GM18517 (cell line): ENCODE measurements around the gene PRKCA.
"Not testable (repeated sequence)": the region's sequence is repeated elsewhere in the genome, so short reads cannot be mapped to it uniquely, and the experiment has no call there.

Experiments used
- ATAC-seq: cut with Tn5 transposase; IDR thresholded peaks from one replicate; pipeline ENCODE4 v1.9.1; 2021; ENCODE audit warnings: mild to moderate bottlenecking, moderate library complexity; ENCODE audit not compliant: unreplicated experiment

The PRKCA gene

DNA sequence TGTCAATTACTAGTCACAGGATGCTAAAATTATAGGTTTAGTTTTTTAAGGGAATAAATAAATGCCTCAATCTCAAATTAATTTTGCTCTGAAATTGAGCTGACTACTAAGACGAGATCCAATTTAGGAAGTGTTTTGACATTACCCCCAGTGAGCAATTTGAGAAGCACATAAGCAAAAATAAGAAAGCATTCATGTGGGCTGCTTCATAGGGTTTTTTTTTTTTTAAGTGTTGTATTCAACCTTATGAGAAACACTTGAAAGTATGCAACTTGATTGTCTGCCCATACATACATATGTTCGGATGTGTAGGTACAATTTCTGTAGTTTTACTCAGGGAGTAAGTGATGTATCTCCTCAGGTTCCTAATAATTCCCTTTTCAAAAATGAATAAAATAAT is 77.6 kb downstream of the PRKCA start:
- ATAC-seq, result no peak

DNA sequence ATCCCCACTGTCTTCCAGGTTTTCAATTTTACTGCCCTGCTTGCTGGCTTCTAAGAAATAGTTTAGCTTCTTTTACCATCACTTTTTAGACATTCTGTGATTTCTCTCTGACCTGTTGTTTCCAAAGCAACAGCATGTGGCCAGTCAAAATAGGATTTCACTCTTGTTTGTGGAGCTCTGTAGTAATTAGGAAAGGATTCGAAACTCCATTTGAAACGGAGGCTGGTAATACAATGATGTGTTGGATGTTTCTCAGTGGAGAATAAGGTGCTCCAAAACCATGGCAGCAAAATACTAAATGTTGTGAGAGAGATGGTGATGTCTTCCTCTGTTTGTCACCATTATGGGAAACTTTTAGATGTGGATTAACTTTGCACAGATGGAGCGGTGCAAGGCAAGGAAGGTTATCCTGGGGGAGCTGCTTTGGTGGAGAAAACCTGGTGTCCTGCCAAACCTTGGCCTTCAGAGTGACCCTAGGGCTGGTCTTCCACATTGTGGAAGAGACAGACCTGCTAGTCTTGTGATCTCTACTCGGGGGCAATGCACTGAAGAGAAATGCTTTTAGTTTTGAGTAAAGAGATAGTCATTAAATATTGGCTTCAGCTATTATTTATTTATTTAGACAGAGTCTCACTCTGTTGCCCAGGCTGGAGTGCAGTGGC is 79.4 kb downstream of the PRKCA start:
- no peak for ATAC-seq

DNA sequence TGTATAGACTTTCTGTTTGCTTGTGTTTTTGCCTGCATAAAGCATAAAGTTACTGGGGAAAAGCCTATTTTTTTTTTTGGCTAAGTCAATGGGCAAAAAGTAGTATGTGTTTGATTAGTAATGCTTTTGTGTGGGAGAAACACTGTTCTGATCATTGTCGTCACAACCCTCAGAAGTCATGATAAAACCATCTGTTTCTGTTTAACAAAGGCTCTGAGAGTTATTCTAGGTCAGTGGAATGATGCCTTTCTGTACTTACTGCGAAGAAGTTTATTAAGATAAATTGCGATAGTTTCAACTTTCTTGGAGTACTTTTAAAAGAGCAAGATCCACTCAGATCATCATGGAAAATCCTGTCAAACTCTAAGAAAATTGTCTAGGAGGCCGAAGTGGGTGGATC is 80.9 kb downstream of the PRKCA start:
- ATAC-seq, result no peak

DNA sequence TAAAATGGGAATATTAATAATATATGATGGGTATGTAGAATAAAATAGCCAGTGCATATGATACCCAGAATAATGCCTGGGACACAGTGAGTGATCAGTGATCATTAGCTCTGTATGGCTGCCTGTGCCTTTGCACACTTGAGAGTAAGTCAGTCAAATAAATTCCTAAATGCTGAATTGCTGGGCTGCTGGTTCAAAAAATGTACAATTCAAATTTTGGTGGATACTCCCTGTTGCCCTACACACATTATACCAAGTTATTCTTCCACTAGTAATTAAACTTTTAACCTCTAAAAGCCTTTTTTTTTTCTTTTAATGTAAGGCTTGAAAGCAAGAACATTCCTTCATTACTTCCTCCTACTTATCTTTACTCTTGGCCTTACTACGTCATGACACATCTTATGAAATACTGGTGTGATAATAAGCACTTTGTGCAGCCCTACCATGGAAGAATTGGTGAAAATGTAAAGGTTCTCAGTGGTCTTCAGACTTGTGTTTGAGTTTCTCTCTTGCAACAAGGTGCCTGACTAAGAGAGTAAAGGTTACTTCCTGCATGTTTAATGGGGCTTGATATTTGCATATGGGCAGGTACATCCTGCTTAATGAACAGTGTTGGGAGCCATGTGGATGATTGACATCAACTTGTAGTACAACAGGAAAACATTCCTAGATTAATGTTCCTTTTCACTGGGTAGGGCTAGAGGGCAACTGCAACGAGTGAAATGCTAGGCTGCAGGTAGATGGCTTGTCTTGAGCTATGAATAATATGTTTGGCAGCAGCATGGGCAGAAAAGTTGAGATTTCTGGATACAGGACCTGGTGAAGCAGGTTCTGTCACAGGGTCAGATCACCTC is 84.3 kb downstream of the PRKCA start:
- ATAC-seq, result no peak

DNA sequence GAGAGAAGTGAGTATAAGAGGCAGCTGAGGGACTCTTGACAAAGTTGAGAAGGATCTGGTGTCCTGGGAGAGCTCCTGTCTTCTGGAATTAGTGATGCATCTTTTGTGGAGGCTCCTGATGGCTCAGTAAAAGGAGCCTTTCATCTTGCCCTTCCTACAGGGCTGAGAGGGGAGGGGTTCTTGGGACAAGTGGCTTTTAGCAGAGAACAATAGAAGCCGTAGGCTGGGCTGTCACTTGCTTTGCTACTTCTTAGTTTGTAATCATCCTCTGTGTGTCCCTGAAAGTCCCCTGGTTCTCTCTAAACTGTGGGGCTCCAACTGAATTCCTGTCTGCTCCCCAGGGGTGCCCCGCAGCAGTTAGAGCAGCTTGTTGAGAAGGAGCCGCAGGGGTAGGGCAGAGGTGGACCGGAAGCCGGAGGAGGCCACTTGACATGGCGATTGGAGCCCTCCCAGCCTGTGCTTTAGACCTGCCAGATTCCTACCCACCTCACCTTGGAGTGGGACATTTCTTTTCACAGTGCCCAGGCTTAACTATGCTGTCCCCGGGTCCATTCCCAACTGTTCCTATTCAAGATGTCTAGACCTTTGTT is 85.1 kb downstream of the PRKCA start:
- no peak for ATAC-seq

DNA sequence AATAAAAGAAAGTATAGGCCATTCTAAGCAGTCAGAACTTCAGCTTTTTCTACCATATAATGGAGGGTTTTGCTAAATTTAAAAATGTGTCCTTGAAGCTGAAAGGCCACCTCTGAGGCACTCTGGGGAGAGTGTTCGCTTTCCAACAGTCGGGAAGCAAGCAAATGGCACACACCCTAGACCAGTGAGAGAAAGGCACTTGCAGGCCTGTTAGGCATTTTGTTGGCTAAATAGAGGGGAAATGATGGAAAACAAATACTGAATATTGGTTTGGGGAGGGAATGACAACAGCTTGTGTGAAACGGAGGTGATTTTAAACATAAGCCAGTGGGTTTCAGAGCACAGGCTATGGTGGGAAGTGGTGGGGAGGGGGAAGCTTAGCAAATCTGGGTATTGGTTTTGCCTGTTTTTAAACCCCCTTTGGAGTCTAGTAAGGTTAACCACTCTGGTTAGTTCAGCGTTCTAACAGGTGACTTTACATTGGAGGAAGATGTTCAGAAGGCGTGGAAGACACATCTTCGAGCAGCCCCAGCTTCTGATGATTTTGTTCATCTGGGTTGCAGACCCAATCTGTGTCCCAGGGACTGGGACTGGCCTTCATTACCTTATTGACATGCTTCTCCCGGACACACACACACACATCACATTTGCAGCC is 90.5 kb downstream of the PRKCA start:
- ATAC-seq, result no peak

DNA sequence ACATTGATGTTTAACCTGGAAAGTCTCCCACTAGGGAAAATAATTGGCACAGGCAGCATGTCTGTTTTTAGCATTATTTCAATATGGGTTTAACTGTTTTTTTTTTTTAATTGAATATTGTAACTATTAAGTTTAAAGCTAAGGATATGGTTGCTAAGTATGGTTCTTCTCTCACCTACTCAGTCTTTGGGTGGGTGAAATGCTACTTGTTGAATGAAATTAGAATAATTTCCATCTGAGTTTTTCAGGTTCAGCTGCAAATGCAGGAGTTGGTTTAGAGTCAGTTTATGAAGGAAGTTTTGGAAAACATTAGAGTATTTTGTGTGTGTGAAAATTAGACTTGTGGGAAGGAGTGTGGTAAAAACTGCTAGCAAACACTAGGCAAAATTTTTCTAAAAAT is 93.5 kb downstream of the PRKCA start:
- ATAC-seq, result no peak

DNA sequence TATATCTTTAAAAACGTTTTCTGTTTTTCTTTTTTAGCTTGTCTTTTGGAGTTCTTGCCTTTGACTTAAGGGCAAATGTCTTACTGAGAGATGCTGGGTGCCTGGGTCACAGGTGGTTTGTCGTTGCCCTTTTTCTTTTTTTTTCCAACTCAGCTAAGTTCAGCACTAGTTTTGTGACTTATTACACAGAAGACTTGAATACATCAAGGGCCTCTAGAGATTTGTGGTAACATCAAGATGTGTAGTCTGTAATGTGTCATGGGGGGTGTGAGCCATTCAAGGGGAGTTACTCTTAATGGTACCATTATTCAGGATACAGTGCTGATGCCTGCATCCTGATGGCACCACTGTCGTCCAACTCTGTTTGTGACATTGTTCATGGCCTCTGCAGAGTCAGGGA is 95.1 kb downstream of the PRKCA start:
- no peak for ATAC-seq

DNA sequence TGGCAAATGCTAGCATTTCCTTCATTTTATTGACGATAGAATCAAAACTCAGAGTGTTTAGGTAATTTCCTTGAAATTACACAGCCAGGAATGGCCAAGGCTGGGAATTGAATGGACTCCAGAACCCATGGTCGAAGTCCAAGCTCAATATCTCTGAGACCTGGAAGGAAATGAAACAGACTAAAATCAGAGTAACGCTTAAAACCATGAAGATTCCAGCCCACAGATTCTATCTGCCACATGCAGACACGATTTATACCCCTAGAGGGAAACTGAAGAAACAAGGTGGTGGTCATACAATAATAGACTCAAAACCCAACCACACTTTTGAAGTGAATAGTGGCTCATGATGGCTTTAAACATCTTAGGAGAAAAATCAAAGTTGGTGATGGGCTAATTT is 95.6 kb downstream of the PRKCA start:
- no peak for ATAC-seq

DNA sequence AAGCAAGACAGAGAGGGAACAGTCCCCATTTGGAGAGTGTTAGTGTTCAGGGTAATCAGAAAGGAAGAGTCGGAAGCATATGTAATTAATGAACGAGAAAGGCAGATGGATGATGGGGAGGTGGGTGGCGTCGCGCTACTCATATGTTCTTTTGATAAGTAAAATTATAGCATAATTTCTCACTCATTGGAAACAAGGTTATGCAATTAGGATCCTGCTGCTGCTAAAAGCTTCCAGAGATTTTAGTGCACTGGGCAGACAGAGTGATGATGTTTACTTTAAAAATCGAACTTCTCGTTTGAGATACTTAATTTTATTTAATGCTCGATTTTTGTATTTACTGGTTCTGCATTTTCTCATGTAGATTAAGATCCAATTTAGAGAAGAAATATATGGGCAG is 96.2 kb downstream of the PRKCA start:
- ATAC-seq, result no peak

DNA sequence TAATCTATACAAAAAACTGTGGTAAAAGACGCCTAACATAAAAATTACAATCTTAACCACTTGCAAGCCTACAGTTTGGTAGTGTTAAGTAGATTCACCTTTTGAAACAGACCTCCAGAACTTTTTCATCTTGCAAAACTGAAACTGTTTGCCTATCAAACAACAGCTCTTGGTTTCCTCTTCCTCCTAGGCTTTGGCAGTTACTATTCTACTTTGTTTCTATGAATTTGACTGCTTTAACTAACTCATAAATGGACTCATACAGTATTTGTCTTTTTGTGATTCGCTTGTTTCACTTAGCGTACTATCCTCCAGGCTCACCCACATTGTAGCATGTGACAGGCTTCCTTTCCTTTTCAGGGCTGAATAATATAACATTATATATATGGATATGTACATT is 97.0 kb downstream of the PRKCA start:
- no peak for ATAC-seq

DNA sequence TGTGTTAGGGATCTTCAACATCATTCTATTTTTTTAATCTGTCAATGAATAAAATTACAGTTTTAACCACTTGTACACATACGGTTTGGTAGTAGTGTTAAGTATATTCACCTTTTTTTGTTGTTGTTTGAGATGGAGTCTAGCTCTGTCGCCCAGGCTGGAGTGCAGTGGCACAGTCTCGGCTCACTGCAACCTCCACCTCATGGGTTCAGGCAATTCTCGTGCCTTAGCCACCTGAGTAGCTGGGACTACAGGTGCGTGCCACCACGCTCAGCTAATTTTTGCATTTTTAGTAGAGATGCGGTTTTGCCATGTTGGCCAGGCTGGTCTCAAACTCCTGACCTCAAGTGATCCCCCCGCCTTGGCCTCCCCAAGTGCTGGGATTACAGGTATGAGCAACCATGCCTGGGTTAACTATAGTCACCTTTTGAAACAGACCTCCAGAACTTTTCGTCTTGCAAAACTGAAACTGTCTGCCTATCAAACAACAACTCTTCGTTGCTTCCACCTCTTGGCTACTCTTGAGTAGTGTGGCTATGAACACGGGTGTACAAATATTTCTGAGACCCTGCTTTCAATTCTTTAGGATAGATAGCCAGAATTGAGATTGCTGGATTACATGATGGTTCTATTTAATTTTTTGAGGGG is 97.8 kb downstream of the PRKCA start:
- ATAC-seq, result not testable (repeated sequence)

DNA sequence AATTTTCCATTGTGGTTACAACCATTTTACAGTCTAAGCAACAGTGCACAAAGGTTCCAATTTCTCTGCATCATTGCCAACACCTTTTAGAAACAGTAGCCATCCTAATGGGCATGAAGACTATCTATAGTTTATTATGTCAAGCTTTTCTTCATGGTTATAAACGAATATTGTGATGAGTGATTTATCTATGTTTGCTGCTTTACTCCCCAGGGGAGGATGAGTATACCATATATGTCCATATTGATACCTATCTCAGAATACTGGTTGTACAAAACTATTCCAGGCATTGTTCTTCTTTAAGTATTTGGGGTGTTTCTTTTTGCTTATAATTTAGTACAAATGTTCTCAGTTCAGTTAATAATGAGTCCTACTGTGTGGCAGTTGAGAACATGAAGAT is 98.3 kb downstream of the PRKCA start:
- no peak for ATAC-seq

DNA sequence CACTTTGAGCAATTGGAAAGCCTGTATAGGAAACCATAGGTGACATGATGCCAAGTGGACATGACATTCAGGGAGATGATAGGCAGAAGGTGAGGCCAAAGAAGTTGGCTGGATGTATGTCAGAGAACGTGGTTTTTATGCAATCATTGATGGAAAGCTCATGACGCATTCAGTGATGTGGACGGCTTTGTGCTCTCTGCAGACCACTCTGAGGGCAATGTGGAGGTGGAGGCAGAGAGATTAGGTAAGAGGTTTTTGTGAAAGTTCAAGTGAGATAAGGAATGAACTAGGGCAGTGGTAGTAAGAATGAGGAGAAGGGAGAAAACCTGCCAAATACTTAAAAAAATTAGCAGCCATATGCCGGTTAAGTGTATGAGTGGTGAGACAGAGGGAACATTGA is 99.0 kb downstream of the PRKCA start:
- no peak for ATAC-seq

DNA sequence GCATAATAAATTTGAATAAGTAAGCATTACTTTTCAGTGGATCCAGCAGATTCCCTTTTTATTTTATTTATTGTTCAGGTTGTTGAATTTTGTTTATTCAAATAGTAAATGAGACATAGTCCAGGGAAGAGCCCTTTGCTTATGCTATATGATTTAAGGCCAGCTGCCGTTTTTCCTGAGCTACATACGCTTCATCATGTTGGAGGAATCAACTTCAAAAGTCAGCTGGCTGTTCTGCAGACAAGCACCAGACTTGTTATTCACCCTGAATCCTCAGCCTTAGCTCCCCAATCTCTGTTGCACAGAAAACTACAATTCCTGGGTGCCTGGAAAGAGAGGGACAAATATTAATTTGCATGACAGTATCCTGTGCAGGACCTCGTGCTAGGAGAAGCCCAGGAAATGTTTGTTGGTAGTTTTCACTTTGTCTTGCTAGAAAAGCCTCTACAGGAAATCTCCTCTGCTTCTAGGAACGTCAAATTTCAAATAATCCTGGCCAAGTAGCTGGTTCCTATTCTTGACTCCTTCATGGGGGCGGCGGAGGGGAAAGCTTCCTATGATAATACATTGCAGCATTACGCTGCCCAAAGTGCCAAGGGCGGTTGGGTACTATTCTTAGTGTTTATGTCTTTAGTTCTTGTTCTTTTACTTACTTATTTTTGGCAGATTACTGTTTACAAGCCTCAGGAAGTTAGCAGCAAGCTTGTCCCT is 101.6 kb downstream of the PRKCA start:
- no peak for ATAC-seq

DNA sequence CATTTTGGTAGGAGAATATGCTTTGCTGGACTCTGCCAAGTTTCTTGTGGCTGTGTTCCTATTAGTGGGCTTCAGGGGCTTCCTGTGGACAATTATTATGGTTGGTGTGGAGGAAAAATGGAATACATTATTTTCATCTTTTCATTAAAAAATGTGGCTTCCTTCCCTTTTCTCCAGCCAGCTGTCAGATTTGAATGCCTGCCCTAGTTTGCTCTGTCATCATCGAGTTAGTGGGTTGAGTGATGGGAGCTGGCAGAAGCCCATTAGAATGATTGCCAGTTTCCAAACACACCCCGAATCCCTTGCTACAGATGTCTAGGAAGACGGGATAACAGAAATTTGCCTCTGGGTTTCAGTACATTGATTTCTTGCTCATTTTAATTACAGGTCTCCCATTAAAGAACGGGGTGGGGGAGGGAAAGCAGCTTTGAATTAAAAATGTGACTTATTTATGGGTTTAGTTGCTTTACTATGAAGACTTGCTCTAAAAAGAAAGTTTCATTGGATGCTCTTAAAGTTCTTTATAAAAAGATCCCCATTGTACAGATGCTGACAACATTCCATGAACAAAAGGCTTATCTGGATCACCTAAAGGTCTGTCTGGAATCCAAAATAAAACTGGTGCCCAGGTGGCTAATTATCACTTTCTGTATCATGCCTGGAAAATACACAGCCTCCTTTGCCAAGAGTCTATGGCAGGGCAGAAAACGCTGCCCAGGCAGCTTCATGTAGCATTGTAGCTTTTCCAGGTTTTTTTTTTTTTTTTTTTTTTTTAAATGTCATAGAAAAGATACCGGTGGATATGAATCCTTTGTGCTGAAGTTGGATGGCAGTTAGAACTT is 103.6 kb downstream of the PRKCA start:
- no peak for ATAC-seq

DNA sequence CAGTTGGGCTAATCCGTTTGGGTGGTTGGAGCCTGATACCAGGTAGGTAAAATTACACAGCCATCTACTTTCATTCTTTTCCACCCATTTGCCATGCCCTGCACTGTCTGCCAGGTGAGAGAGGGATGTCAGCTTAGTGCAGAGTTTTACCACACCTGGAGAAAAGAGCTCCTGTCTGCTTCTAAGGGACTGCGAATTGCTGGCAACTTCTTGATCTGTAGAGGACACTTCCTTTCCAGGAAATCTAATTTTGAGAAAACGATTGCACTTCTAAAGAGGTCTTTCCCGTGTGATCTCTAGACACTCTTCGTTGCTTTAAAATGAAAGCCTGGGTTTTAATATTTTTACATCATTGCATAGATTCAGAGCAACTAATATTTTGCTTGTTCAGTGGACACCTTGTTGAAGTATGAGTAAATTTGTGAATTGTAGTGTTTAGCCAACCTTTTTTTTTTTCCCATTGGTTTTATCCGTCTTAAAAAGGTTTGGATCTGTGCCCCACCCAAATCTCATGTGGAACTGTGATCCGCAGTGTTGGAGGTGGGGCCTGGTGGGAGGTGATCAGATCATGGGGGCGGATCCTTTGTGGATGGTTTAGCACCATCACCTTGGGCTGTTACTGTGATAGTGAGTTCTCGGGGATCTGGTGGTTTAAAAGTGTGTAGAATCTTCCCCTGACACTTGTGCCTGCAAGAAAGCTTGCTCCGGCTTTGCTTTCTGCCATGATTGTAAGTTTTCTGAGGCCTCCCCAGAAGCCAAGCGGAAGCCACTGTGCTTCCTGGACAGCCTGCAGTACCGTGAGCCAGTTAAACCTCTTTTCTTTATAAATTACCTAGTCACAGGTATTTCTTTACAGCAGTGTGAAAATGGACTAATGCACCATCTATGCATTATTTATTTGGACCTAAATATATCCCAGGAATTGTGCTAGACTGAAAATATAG is 104.6 kb downstream of the PRKCA start:
- no peak for ATAC-seq

DNA sequence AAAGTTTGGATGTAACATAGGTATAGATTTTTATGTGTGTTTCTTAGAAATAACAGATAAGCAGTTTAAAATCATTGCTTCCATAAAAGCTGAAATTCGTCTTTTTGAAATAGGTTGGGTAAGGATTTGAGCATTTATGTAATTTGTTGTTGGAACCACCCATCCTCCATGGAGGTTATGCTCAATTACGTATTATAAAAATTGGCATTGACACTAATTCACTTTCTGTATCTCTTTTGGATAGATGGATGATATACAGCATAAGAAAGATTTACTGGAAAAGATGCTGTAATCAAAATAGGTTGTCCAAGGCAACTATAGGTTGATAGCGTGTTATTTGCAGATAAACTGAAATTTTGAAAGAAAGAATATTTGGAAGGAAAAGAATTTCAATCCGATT is 105.5 kb downstream of the PRKCA start:
- ATAC-seq, result no peak

DNA sequence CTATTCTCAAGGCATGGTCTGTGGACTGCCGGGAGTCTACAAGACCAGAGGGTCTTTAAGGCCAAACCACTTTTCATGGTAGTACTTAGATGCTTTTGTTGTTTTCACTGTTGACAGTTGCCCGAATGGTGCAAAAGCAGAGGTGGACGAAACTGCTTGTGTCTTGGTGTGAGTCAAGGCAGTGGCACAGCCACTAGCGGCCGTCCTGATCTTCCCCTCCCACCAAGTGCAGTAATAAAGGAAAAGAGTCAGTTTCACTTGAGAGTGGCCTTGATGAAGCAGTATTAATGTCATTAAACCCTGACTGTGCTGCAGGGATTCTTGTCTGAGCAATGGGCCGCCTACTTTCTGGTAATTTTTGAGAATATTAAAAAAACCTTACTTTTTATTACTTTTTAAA is 109.1 kb downstream of the PRKCA start:
- no peak for ATAC-seq
